SK-N-MC (cell line): ENCODE data around the gene SEH1L.

Experiments
- EZH2 ChIP-seq: fragments of 200-600 bp; sonication (generic); IDR thresholded peaks from one replicate; pipeline ENCODE4 v1.6.1; 2017; ENCODE audit warnings: antibody characterized with exemption
- POLR2AphosphoS5 ChIP-seq: IDR thresholded peaks from 2 replicates; pipeline ENCODE4 v1.6.1; 2012; ENCODE audit warnings: mild to moderate bottlenecking, low read depth, low read length, borderline replicate concordance

- no peak for TF ChIP-seq POLR2AphosphoS5
- no peak for TF ChIP-seq EZH2
Measured at GRCh38 chr18:12946549-12947284, 1.1 kb upstream of the SEH1L start.
